ENCODE results near the gene NEGR1. TPM values are rescaled to one million over a fixed set of nuclear protein-coding genes. Genes with fewer than 3 reads are reported as not detected.
A peak's percentile ranks its signal among the peaks of the same experiment; 100 is the strongest.
"Not testable (repeated sequence)": the region's sequence is repeated elsewhere in the genome, so short reads cannot be mapped to it uniquely, and the experiment has no call there.

The NEGR1 gene
- total RNA-seq, 1 donor from 2014 or later = 2.4 TPM

GRCh38 chr1:71908303-71908702, 374.0 kb downstream of the NEGR1 start:
- Mint-ChIP-seq H3K9me3 (peaks cover 8% of the 10 kb centered on the region), H3K4me3 (no peak overlapping the region), H3K36me3 (no peaks in the 10 kb centered on the region), H3K4me1 (no peaks in the 10 kb centered on the region), H3K27ac (no peak overlapping the region), H3K27me3 (ENCODE audit: low read depth) (no peaks in the 10 kb centered on the region)
- DNase-seq (ENCODE audit: low spot score in 2 of 2, unreplicated experiment in 2 of 2) = no peak
- TF ChIP-seq CTCF (IDR thresholded peaks at IDR 0.05; ENCODE audit: unreplicated experiment) = no peak

- Mint-ChIP-seq H3K36me3 (no peaks in the 10 kb centered on the region), H3K9me3 (no peaks in the 10 kb centered on the region), H3K4me3 (no peak overlapping the region), H3K4me1 (no peaks in the 10 kb centered on the region), H3K27ac (no peak overlapping the region), H3K27me3 (ENCODE audit: low read depth) (no peaks in the 10 kb centered on the region)
- no peak for DNase-seq (ENCODE audit: low spot score in 2 of 2, unreplicated experiment in 2 of 2)
- TF ChIP-seq CTCF (IDR thresholded peaks at IDR 0.05; ENCODE audit: unreplicated experiment) = no peak
Observed at GRCh38 chr1:71899881-71900280, 382.5 kb downstream of the NEGR1 start.

- not testable (repeated sequence) for H3K36me3 Mint-ChIP-seq; H3K4me3 Mint-ChIP-seq; H3K27ac Mint-ChIP-seq; H3K27me3 Mint-ChIP-seq (ENCODE audit: low read depth); DNase-seq (ENCODE audit: low spot score in 2 of 2, unreplicated experiment in 2 of 2); H3K9me3 Mint-ChIP-seq; H3K4me1 Mint-ChIP-seq
Observed at GRCh38 chr1:71888166-71888565, 394.2 kb downstream of the NEGR1 start.

- Mint-ChIP-seq H3K4me3 (no peak overlapping the region), H3K9me3 (no peaks in the 10 kb centered on the region), H3K4me1 (peaks cover 15% of the 10 kb centered on the region), H3K36me3 (no peaks in the 10 kb centered on the region), H3K27me3 (ENCODE audit: low read depth) (no peaks in the 10 kb centered on the region), H3K27ac (no peak overlapping the region)
- no peak for TF ChIP-seq CTCF (IDR thresholded peaks at IDR 0.05; ENCODE audit: unreplicated experiment)
- no peak for DNase-seq (ENCODE audit: low spot score in 2 of 2, unreplicated experiment in 2 of 2)
Observed at GRCh38 chr1:71885171-71885570, 397.2 kb downstream of the NEGR1 start.

- no peak overlapping the region for H3K4me3 Mint-ChIP-seq
- DNase-seq (ENCODE audit: low spot score in 2 of 2, unreplicated experiment in 2 of 2) = no peak
- no peak overlapping the region for H3K27ac Mint-ChIP-seq
- H3K27me3 Mint-ChIP-seq (ENCODE audit: low read depth) = no peaks in the 10 kb centered on the region
- TF ChIP-seq CTCF (IDR thresholded peaks at IDR 0.05; ENCODE audit: unreplicated experiment) = no peak
- no peaks in the 10 kb centered on the region for H3K9me3 Mint-ChIP-seq
- peaks cover 15% of the 10 kb centered on the region for H3K4me1 Mint-ChIP-seq
- H3K36me3 Mint-ChIP-seq = no peaks in the 10 kb centered on the region
Observed at GRCh38 chr1:71882637-71883036, 399.7 kb downstream of the NEGR1 start.

GRCh38 chr1:71882226-71882625, 400.1 kb downstream of the NEGR1 start:
- Mint-ChIP-seq H3K4me3 (no peak overlapping the region), H3K27me3 (ENCODE audit: low read depth) (no peaks in the 10 kb centered on the region), H3K36me3 (no peaks in the 10 kb centered on the region), H3K4me1 (peaks cover 15% of the 10 kb centered on the region), H3K9me3 (no peaks in the 10 kb centered on the region), H3K27ac (peak overlapping the region; percentile 25)
- DNase-seq (ENCODE audit: low spot score in 2 of 2, unreplicated experiment in 2 of 2) = no peak
- no peak for TF ChIP-seq CTCF (IDR thresholded peaks at IDR 0.05; ENCODE audit: unreplicated experiment)
